ENCODE results near the gene PPA1. TPM values are rescaled to one million over a fixed set of nuclear protein-coding genes. Genes with fewer than 3 reads are reported as not detected.
A peak's percentile ranks its signal among the peaks of the same experiment; 100 is the strongest.

PPA1 gene
- total RNA-seq, 1 experiment from 2014 or later, result 234 TPM

DNA sequence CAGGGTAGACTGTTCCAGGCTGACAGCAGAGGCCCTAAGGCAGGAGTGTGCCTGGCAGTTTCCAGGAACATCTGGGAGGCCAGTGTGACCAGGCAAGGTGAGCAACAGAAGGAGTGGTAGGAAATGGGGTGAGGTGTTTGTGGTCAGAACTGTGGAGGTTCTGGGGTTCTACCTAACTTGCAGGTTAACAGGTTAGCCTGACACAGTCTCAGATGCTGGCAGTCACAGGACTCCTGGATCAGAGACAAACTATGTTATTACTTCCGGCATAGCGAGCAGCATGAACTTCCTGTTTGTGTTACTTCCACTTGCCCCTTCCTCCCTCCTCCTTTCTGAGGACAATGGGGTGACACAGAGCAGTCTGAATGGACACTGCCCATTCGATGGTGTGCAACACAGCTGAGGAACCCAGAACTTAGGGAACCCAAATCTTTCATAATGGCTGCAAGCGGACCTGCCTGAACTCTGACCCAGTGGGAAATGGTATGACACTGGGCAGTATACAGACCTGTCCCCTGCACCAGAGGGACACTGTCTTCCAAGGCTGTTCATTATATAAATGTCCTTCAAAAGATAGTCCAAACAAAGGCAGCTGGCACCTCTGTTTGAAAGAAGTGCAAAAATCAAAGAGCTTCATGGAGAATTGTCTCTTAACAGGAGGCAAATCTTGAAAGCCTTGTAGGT lies 59.0 kb downstream of the PPA1 start:
- H2AFZ ChIP-seq (ENCODE audit: low read depth, low read length, poor library complexity, severe bottlenecking), result peak overlapping the region; percentile 38
- no peaks in the 10 kb centered on the region for H3K27me3 ChIP-seq (ENCODE audit: insufficient read depth, low read length)
- H3K4me1 ChIP-seq (ENCODE audit: control insufficient read depth in 1 of 2, insufficient read depth in 2 of 2, low read length in 2 of 2), result peaks cover under 1 to 26% of the 10 kb centered on the region in 2 experiments; a peak in 3 of 4 replicates
- H3K27ac ChIP-seq (ENCODE audit: low read depth, low read length), result no peak overlapping the region
- POLR2A ChIA-PET, result no interaction called here
- H3K4me3 ChIP-seq (replicated peaks in 1 of 2; ENCODE audit: low read depth in 1 of 2, low read length in 2 of 2), result no peak overlapping the region
- H3K9ac ChIP-seq (ENCODE audit: low read length), result no peak overlapping the region
- no peak for DNase-seq (ENCODE audit: low read depth, low spot score)
- no peak for ATAC-seq
- peak overlapping the region; percentile 17; the same call in 1 of the 2 replicates for H3K4me2 ChIP-seq (ENCODE audit: low read length)
- peaks cover 4% of the 10 kb centered on the region; the same call in 1 of the 2 replicates for H4K20me1 ChIP-seq (ENCODE audit: insufficient read depth)
- no peaks in the 10 kb centered on the region for H3K9me2 ChIP-seq (ENCODE audit: insufficient read depth)
- H3K36me3 ChIP-seq (ENCODE audit: control insufficient read depth in 1 of 2, insufficient read depth in 2 of 2, low read length in 2 of 2), result no peaks in the 10 kb centered on the region
- H3K9me3 ChIP-seq (ENCODE audit: control insufficient read depth in 1 of 2, insufficient read depth in 1 of 2, low read depth in 1 of 2, low read length in 2 of 2), result no peaks in the 10 kb centered on the region
- TF ChIP-seq ZNF274 (IDR thresholded peaks at IDR 0.05; ENCODE audit: low read depth, low read length), result no peak
- TF ChIP-seq, protein P1, sequence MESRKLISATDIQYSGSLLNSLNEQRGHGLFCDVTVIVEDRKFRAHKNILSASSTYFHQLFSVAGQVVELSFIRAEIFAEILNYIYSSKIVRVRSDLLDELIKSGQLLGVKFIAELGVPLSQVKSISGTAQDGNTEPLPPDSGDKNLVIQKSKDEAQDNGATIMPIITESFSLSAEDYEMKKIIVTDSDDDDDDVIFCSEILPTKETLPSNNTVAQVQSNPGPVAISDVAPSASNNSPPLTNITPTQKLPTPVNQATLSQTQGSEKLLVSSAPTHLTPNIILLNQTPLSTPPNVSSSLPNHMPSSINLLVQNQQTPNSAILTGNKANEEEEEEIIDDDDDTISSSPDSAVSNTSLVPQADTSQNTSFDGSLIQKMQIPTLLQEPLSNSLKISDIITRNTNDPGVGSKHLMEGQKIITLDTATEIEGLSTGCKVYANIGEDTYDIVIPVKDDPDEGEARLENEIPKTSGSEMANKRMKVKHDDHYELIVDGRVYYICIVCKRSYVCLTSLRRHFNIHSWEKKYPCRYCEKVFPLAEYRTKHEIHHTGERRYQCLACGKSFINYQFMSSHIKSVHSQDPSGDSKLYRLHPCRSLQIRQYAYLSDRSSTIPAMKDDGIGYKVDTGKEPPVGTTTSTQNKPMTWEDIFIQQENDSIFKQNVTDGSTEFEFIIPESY (IDR thresholded peaks at IDR 0.05; ENCODE audit: extremely low read depth, insufficient replicate concordance, low read length), result no peak
- TF ChIP-seq ELF1 (IDR thresholded peaks at IDR 0.05; ENCODE audit: borderline replicate concordance, low read depth), result no peak
- no peak for TF ChIP-seq EZH2phosphoT487 (IDR thresholded peaks at IDR 0.05; ENCODE audit: borderline replicate concordance)
- TF ChIP-seq TCF7L2 (IDR thresholded peaks at IDR 0.05; ENCODE audit: borderline replicate concordance, extremely low read depth, insufficient read depth, insufficient read length), result no peak
- TF ChIP-seq SP1 (IDR thresholded peaks at IDR 0.05; ENCODE audit: low read depth), result no peak
- RAD21 ChIA-PET (ENCODE audit: low non-redundant PET in 1 of 2, low total read pairs in 2 of 2, uncharacterized antibody in 2 of 2, unreplicated experiment in 2 of 2), result no interaction called here
- CTCF ChIA-PET, result interaction anchor here (1.9 kb wide), 1 partner anchor 27 kb away, joined by 5 read pairs; the partner anchor contains the start of gene TYSND1
- BruUV-seq (replicated peaks), result no TSS peak
- intact Hi-C loops (cut with micrococcal nuclease), result no loop called here
- H3K79me2 ChIP-seq (ENCODE audit: insufficient read depth, low read length), result peaks cover 20% of the 10 kb centered on the region

All from HCT116 (cell line).